MM.1S (cell line): ENCODE results near the gene EHBP1.

ENCODE experiments used
- EZH2 ChIP-seq: fragments of 300-600 bp; sonication (generic); optimal IDR thresholded peaks from 2 replicates; pipeline ENCODE3; 2017; ENCODE audit warnings: low read depth, mild to moderate bottlenecking, antibody characterized with exemption, low read length, mixed read lengths
- TF ChIP-seq, protein P1 (sequence below): fragments of 300-600 bp; sonication (generic); IDR thresholded peaks from 2 replicates; pipeline ENCODE4 v1.5.1; 2016; ENCODE audit warnings: antibody characterized with exemption, low read length, mixed read lengths

DNA sequence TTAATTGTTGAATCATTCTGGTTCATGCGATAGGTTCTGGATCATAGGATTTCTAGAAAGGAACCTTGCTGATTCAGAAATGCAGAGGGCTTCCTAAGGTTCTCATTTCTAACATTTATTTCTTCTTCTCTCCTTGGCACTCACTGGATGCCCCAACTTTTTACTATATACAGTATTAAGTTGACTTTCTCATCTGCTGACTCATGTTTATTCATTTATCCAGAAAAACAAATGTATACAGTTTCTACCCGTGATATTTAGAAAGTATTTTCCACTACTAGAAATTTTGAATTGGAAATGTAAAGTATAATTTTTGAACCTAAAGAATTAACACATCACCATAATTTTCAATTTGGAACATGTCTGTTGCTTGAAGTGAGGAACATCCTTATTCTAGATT is 312.9 kb downstream of the EHBP1 start:
- TF ChIP-seq, protein P1, sequence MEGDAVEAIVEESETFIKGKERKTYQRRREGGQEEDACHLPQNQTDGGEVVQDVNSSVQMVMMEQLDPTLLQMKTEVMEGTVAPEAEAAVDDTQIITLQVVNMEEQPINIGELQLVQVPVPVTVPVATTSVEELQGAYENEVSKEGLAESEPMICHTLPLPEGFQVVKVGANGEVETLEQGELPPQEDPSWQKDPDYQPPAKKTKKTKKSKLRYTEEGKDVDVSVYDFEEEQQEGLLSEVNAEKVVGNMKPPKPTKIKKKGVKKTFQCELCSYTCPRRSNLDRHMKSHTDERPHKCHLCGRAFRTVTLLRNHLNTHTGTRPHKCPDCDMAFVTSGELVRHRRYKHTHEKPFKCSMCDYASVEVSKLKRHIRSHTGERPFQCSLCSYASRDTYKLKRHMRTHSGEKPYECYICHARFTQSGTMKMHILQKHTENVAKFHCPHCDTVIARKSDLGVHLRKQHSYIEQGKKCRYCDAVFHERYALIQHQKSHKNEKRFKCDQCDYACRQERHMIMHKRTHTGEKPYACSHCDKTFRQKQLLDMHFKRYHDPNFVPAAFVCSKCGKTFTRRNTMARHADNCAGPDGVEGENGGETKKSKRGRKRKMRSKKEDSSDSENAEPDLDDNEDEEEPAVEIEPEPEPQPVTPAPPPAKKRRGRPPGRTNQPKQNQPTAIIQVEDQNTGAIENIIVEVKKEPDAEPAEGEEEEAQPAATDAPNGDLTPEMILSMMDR, result no peak
- no peak for TF ChIP-seq EZH2
